H1 (cell line): ENCODE data around the gene GAS6.

Experiments used
- BRCA1 ChIP-seq: IDR thresholded peaks from 2 replicates; pipeline ENCODE4 v1.6.1; 2012; ENCODE audit warnings: low read depth, low read length, improper control_type of control experiment
- EP300 ChIP-seq, 2 experiments: IDR thresholded peaks; 1 replicate in 1 of 2; 2 replicates in 1 of 2; pipeline ENCODE4 v1.6.1; 2011 to 2012; ENCODE audit warnings: low read depth in 2 of 2, low read length in 2 of 2, mild to moderate bottlenecking in 2 of 2, borderline replicate concordance in 1 of 2, inconsistent platforms in 1 of 2, moderate library complexity in 1 of 2
- EZH2 ChIP-seq: fragments of 200-600 bp; sonication (generic); IDR thresholded peaks from 2 replicates; pipeline ENCODE4 v1.7.1; 2012; ENCODE audit warnings: low read depth, mild to moderate bottlenecking, moderate library complexity, low read length, inconsistent platforms; ENCODE audit not compliant: severe bottlenecking
- MAX ChIP-seq: IDR thresholded peaks from 2 replicates; pipeline ENCODE4 v1.6.1; 2012; ENCODE audit warnings: inconsistent platforms
- POLR2A ChIP-seq, 2 experiments: IDR thresholded peaks; 1 replicate in 1 of 2; 2 replicates in 1 of 2; pipeline ENCODE4 v1.6.1; 2011; ENCODE audit warnings: low read depth in 2 of 2, low read length in 2 of 2, mild to moderate bottlenecking in 2 of 2; ENCODE audit errors: control extremely low read depth in 1 of 2
- SRF ChIP-seq: IDR thresholded peaks from 2 replicates; pipeline ENCODE4 v1.6.1; 2011; ENCODE audit warnings: mild to moderate bottlenecking, low read depth, low read length, moderate library complexity
- TAF1 ChIP-seq: IDR thresholded peaks from 2 replicates; pipeline ENCODE4 v1.6.1; 2011; ENCODE audit warnings: mild to moderate bottlenecking, low read depth, low read length
- TCF12 ChIP-seq: IDR thresholded peaks from 2 replicates; pipeline ENCODE4 v1.6.1; 2011; ENCODE audit warnings: low read depth, mild to moderate bottlenecking, low read length
- USF2 ChIP-seq: IDR thresholded peaks from 2 replicates; pipeline ENCODE4 v1.6.1; 2011; ENCODE audit warnings: low read length, improper control_type of control experiment
- YY1 ChIP-seq: IDR thresholded peaks from 2 replicates; pipeline ENCODE4 v1.6.1; 2011; ENCODE audit warnings: low read depth, mild to moderate bottlenecking, low read length
- TF ChIP-seq, protein P1 (sequence below), 3 experiments: IDR thresholded peaks; 1 replicate in 2 of 3; 2 replicates in 1 of 3; pipeline versions ENCODE4 v1.5.1 to v1.6.1; 2011; ENCODE audit warnings: low read length in 3 of 3, mild to moderate bottlenecking in 3 of 3, inconsistent platforms in 2 of 3, low read depth in 1 of 3, moderate library complexity in 1 of 3; ENCODE audit not compliant: insufficient read depth in 1 of 3; ENCODE audit errors: control extremely low read depth in 1 of 3

DNA sequence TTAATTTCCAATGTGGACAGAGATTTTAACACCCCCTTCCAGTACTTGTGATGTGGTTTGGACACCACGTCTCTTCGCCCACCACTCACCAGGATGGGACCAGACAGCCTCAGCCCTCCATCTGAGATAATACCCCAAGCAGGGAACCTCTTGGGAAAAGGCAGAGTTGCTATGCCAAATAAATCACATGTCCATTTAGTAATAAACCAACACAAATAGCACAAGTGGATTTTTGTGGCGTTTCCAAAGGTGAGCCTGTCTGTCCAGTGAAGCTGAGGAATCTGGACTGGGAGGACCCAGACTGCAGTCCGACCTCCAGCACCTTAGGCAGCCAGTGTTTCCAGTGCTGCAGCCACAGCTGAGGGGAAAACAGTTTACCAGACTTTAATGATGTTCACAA, 34.1 kb upstream of the GAS6 start:
- no peak for TF ChIP-seq POLR2A (IDR thresholded peaks at IDR 0.05; ENCODE audit: control extremely low read depth in 1 of 2, low read depth in 2 of 2, low read length in 2 of 2)
- TF ChIP-seq, protein P1, sequence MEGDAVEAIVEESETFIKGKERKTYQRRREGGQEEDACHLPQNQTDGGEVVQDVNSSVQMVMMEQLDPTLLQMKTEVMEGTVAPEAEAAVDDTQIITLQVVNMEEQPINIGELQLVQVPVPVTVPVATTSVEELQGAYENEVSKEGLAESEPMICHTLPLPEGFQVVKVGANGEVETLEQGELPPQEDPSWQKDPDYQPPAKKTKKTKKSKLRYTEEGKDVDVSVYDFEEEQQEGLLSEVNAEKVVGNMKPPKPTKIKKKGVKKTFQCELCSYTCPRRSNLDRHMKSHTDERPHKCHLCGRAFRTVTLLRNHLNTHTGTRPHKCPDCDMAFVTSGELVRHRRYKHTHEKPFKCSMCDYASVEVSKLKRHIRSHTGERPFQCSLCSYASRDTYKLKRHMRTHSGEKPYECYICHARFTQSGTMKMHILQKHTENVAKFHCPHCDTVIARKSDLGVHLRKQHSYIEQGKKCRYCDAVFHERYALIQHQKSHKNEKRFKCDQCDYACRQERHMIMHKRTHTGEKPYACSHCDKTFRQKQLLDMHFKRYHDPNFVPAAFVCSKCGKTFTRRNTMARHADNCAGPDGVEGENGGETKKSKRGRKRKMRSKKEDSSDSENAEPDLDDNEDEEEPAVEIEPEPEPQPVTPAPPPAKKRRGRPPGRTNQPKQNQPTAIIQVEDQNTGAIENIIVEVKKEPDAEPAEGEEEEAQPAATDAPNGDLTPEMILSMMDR (IDR thresholded peaks at IDR 0.05; ENCODE audit: control extremely low read depth in 1 of 3, insufficient read depth in 1 of 3, low read depth in 1 of 3, low read length in 3 of 3), result no peak
- TF ChIP-seq EZH2, result no peak
- no peak for TF ChIP-seq TCF12
- no peak for TF ChIP-seq YY1
- no peak for TF ChIP-seq BRCA1
- no peak for TF ChIP-seq MAX
- TF ChIP-seq EP300 (IDR thresholded peaks at IDR 0.05; ENCODE audit: borderline replicate concordance in 1 of 2, low read depth in 2 of 2, low read length in 2 of 2), result no peak
- TF ChIP-seq TAF1, result no peak
- TF ChIP-seq USF2, result no peak
- no peak for TF ChIP-seq SRF
